CD4-positive, alpha-beta T cell treated with Interleukin-17A for 1 hour (primary cell): Measurements from ENCODE around the gene CPEB2.

Experiments
- DNase-seq: peaks from one replicate; pipeline ENCODE4 v3.0.0-alpha.2; 2020

Gene CPEB2

DNA sequence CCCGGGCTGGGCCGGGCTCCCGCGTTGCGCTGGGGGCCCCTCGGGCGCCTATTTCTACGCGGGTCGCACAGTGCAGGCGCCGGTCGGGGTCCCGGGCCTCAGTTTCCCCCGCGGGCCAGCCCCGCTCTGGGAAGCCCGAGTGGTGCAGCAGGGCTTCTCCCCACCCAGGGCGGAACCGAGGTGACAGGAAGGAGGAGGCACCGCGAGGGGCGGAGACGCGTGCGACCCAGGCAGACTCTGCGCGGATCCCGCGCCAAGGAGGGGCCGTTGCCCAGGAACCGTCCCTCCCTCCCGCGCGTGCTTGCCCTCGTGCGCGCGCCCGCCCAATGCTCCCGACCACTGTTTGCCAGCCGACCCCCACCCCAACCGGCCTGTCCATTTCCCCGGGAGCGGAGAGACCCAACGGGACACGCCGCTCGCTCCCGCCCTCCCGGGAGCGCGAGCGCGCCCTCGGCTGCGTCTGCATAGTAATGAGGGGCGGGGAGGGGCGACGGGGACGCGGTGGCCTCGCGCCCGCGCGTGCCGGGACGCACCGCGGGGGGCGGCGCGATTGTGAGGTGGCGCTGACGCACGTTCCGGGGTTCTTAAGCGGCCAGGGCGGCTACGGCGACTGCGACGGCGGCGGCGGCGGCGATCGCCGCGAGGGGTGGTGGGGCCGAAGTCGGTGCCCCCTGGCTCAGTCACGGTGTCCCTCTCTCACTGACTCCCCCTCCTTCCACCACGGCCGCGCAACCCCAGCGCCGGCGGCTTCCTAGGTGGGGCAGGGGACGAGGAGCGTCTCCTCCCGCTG is at the start of gene CPEB2:
TSS of gene CPEB2 (plus strand) at position 613 of the 790 bp plus-strand sequence. CDS start 193 bp downstream, outside the sequence.
- peak; percentile 91 for DNase-seq

DNA sequence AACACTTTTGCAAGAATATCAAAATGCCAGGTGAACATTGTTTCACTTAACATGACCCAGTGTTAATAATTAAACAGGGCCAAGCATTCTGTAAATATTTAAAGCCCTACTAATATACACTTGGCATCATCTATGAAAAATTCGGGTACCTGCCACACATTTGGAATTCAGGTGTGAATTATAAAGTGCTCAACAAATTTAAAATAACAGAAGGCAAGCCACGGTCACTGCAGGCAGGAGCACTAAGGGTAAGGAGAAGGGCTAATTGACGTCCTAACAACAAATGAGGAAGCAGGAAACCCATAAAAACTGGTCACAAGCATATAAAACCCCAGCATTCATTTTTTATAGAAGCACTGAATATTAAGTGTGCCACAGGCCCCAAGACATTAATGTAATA is 43.8 kb upstream of the CPEB2 start:
- DNase-seq, result no peak

DNA sequence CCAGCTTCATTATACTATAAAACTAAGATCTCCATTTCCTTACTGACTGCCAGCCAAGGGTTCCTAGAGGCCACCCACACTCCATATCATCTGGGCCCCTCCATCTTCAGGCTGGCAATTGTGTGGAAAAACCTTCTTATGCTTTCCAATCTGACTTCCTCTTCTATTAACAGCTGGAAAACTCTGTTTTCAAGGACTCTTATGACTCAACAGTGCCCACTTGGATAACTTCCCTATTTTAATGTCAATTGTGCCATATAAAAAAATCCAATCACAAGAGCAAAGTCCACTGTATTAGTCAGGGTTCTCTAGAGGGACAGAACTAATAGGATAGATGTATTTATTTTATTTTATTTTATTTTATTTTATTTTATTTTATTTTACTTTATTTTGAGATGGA is 41.0 kb upstream of the CPEB2 start:
- no peak for DNase-seq

DNA sequence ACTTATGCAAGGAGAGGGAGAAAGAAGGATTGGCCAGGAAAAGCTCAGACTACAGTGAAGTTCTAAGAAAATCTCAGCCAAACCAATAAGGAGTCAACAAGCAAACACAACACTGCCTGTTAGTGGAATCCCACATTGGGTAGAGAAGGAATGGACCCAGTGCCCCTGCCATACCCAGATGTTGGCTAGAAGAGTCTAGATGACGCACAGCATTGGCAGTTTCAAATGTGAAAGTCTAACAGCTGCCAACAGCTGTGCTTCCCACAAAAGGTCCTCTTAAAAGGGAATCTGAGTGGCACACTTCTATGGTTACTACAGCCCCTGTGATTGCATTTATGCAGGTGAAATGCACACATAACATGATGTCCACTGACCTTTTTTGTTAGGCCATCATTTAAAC is 37.2 kb upstream of the CPEB2 start:
- no peak for DNase-seq

DNA sequence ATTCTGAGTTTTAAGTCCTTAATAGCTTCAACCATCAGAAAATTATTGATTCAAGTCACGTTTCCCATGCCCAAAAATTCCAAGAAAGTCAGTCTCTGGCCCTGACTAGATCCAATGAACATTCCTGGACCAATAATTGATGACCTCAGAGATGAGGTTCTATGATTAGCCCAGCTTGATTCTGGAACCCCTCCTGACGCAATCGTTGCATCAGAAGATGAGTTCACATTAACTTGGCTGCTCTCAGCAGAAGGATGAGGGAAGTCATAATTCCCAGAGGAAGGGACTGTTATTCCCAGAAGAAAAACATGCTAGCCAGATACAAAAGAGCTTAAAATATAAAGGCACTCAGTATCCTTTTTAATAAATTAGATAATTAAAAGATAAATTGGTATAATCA is 34.3 kb upstream of the CPEB2 start:
- DNase-seq, result no peak

DNA sequence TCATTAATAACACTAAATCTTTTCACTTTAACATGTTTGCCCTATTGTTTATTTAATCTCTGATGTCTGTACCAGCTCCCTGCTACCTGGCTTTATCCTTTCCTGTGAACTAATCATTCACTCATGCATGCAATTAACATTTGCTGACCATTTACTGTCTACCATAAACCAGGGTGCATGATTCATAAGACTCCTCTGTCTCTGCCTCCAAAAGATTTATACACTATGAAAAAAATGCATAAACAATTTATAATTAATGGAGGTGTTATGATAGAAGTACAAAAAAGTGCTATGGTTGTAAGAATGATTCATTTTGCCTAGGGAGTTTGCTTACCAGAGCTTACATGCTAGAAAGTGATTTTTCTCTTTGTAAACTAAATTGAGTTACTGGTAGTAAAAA is 24.5 kb upstream of the CPEB2 start:
- DNase-seq, result no peak

DNA sequence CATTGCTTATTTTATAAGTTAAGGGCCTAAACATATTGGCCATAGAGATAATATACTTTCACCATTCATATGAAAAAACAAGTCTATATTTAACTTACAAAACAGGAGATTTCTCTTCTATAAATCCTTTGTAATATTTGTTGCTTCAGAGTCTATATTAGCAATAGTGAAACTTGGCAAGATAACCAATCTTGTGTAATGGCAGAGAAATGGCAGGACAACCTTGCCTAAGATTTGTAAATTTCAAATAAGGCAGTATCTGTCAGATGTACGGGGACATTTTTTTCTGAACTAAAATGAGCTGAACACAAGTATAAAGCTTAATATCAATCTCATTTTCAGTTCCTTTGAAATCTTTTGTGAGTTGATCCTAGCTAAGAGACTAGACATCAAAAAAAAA is 17.8 kb upstream of the CPEB2 start:
- no peak for DNase-seq

DNA sequence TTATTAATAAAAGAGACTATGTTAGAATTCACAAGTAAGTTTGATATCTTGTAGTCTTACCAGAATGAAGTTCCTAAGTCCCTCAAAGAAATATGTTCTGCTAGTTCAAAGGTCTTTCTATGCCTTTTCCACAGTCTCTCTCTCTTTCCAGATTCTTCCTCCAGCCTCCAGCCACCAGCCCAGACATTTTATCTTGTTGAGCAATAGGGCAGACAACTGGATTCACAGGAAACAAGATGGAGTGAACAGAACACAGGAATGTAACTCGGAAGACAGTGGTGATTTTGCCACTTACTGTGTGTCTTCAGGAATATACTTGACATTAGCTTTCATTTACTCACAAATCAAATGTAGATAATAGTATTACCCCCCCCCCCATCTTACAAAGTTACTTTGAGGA is 17.1 kb upstream of the CPEB2 start:
- no peak for DNase-seq

DNA sequence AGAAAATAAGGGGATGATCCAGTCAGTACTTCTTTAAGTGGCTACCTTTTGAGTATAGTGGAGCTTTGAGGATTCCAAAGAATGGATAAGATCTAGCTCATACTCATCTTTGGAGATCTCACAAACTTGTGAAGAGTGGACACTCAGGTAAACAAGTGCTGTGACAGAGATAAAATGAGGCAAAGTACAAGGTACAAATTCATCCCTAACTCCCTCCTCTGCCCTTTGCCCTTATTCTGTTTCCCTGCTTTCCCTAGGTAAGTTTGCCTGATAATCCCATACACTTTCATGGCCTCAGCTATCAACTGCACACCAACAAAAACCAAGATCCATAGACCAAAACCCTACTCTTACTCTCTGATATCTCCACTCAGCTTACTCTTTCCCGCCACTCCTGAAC is 16.4 kb upstream of the CPEB2 start:
- no peak for DNase-seq

DNA sequence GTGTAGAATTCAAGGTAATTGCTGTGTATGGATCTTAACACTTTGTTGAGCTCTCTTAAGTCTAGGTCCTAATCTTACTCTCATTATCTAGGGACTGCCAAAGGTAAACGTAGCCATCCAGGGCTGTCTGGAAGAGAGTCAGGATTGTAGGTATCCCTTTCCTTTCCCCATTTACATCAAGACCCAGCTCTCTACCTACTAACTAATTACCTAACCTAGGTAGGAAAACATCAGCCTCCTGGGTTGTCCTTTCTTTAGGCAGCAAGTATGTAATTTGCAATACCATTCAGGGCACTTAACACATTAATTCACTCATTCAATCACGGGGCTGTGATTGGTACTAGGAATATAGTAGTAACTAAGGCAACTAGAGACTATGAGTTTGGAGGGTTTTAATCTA is 15.2 kb upstream of the CPEB2 start:
- no peak for DNase-seq

DNA sequence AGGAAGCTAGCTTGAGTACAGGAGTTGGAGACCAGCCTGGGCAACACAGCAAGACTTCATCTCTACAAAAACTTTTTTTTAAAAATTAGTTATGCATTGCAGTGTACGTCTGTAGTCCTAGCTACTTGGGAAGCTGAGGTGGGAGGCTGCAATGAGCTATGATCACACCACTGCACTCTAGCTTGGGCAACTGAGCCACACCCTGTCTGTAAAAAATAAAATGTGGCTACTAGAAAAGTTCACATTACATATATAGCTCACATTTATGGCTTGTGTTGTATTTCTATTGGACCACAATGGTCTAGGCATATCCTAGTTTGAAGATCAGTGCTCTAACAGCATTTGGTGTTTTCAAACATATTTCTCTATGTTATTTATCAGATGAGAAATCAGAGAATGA is 11.8 kb upstream of the CPEB2 start:
- DNase-seq, result no peak

DNA sequence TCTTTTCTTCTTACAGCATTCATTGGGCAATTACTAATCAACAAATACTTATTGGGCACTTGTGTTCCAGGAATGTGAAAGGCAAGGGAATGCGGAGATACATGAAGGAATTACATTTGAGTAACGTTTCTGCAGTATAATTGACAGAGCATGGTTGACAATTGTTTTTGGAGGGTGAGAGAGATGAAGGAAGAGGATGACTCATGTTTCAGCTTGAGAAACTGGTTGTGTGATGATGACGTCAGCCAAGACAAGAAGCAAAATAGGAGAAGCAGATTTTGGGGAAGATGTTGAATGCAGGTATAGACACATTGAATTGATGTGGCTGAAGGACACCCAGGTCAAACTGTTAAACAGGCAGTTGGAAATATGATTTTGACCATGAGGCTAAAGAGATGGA is 8.0 kb upstream of the CPEB2 start:
- peak; percentile 8 for DNase-seq

DNA sequence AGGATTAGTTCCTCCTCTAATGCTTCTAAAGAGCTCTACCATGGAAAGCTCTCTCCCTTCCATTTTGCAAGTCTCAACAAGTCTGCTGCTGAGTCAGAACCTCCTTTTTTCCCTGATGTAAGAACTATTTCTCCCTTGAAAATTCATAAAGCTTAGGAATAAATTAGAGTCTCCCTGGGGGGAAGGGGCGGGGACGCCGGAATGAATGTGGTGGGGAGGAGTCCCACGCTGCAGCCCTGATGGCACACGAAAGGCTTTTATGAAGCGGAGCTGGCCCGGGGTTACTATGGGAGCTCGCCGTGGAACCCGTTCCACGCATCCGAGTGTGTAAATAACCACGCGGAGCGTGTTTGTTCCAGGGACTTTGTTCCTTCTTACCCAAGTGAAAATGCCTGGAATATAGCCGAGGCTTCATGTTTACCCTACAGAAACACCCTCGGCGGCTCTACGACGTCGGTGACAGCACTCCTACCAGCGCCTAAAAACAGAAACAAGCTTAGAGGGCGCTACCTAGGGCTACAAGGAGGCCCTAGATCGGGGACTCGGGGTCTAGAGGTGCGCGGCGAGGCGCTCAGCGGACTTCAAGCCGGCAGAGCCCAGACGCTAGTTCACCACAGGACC is 923 bp upstream of the CPEB2 start:
- DNase-seq, result peak; percentile 55

DNA sequence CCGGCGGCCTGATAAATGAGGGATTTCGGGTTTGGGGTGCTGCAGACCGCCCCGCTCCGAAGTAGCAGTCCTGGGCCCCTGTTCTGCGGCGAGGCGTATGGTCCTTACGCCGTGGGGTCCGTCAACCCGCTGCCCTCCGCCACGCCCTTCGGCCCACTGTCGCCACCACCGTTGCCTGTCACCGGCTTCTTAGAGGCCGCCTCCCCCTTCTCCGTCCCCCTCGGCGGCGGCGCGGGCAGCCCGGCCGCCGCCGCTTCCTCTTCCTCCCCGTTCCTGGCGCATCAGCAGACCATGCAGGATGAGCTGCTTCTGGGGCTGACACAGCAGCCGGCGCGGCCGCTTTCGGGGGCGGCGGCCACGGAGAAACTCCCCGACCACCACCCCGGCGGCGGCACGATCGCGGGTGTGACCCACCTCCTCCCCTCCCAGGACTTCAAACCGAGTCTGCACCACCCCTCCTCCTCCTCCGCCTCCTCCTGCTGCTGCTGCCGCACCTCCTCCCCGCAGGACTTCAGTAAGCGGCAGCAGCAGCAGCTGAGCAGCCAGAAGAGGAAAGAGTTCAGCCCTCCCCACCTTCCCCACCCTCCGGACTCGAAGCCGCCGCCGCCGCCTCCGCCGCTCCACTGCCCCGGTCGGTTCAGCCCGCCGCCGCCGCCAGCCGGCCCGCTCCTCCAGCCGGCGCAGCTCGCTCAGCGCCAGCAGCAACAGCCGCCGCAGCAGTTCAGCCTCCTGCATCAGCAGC is 549 bp downstream of the CPEB2 start:
- DNase-seq, result peak; percentile 87

DNA sequence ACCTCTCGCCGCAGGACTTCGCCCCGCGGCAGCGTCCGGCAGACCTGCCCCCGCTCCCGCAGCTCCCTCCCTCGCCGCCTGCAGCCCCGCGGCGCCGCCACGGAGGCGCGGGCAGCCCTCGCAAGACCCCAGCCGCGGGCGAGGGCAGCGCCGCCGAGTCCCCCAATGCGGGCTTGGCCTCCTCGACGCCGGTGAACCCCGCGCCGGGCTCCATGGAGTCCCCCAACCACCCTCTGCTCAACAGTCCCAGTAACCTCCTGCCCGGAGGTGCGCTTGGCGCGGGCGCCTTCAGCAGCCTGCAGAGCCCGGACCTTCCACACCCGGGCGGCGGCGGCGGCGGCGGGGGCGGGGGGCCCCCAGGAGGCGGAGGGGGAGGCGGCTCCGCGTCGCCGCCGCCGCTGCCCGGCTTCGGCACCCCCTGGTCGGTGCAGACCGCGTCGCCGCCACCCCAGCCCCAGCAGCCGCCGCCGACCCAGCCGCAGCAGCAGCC is 1.2 kb downstream of the CPEB2 start:
- DNase-seq, result peak; percentile 53

DNA sequence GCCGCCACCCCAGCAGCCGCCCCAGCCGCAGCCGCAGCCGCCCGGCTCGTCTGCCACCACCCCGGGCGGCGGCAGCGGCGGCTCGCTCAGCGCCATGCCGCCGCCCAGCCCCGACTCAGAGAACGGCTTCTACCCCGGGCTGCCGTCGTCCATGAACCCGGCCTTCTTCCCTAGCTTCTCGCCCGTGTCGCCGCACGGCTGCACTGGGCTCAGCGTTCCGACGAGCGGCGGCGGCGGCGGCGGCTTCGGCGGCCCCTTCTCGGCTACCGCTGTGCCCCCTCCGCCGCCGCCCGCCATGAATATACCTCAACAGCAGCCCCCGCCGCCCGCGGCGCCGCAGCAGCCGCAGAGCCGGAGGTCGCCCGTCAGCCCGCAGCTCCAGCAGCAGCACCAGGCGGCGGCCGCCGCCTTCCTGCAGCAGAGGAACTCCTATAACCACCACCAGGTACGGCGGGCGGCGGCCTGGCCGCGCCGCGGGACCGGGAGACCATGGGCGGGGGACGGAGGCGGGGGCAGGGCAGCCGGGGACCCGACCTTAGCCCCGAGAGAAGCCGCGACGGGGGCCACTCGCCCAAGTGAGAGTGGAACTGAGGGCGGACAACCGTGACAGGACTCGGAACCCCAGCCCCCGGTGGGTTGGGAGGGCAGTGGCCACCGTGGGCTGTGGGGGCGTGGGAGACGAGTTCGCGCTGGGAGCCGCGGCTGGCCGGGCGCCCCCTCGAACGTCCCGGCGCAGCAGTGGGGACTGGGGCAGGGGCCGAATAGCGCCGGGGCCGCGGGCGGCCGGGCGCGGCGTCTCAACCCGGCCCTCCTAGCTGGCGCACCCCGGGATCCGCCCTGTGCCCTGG is 1.8 kb downstream of the CPEB2 start:
- DNase-seq, result peak; percentile 60

DNA sequence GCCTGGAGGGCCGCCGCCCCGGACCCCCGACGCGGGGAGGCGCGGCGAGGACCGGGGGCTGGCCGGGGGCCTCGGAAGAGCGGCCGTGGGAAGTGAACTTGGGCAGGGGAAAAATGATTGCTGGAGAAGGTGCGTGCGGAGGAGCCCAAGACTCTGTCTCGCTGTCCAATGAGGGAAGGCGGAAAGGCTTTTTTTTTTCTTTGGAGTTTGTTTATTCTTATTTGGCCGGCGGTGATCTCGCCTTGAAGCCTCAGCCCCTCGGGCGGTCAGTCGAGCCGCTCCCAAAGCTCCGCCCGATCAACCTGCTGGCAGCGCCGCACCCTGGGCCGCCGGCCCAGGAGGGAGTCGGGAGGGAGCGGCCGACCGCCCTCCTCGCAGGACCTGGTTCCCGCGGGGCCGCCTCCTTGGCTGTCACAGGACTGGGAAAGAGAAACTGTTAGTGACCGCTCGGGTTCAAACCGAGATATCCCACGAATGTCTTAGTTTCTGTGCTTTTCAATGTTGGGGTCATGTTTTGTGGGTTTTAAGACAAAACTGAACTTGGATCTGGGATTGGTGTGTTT is 2.5 kb downstream of the CPEB2 start:
- DNase-seq, result peak; percentile 35

DNA sequence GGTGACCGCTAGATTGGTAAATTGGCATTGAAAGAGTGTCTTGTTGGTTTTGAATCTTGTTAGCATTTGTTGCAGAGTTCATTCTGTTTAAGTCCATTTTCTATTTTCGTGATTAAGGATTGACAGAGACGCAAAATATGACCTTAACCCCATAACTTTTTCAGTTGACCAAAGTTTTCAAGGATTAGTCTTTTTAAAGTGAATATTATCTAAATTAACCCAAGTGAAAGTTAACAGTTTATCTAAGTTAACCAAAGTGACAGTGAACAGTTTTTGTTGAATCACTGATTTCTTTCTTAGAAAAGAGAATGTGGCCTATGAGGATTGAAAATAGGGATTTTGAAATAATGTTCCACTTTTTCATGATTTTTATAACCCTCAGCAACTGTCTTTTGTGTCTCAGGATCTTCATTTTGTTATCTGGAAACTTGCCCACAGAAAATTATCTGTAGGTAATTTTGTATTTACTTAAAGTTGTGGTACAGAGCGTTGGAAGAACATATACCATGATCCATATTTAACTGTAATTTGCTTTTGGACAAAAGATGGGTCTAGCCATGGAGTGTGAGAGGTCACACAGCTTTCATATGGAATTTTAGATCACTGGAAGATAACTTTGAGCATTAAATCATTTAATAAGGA is 3.3 kb downstream of the CPEB2 start:
- DNase-seq, result no peak

DNA sequence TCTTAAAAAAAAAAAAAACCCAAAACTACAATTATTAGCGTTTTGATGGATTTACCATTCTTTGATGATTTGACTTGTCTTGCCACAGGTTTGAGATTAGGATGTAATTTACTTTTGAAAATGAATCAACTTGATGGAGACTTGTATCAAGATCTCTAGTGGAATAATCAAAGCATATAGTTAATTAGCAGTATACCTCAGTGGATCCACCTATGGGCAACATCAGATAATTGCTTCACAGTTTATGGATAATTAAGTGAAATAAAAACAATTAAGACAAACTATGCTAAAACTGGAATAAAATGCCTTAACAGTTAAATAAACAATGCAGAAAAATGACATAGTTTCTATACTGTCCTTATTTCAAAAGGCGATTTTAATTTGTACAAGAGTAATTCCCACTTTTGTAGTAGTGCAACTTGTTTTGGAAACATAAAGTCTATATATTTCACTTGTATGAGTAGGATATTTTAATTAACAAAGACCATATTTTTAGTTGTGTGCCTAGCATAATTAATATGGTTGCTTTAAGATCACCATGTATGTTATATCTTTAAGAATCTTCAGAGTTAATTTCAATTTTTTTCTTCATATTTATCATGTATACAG is 4.2 kb downstream of the CPEB2 start:
- peak; percentile 56 for DNase-seq

DNA sequence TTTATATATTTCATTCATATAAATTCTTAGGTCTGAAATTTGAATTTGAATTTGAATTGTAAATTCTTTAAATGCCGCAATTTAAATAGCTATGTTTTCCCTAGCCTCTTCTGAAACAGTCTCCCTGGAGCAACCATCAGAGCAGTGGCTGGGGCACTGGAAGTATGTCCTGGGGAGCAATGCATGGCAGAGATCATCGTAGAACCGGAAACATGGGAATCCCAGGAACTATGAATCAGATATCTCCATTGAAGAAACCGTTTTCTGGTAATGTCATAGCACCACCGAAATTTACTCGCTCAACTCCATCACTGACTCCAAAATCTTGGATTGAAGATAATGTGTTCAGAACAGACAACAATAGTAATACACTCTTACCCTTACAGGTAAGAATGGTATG is 4.9 kb downstream of the CPEB2 start:
- DNase-seq, result no peak

DNA sequence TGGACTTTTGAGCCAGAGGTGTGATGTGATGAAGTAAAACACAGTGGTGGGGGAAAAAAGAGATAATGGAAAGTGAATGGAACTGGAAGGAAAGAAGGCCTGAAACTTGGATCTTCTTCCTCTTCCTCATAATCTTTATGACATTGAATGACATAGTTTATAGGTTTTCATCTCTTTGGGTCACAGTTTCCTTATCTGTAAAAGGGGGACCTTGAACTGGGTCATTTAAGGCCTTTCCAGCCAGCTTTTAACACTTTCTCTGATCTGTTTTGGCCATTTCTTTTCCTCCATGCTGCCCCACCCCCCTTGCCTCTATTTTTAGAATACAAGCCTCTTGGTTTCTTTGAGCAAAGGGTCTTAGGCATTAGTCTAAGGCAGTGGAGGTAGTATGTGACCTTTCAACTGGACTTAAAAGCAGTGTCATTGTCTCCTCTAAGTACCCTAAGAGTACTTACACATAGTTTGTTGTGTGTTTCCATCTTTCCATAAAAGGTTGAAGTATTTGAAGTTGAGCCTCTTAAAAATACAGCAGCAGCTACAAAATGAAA is 7.8 kb downstream of the CPEB2 start:
- no peak for DNase-seq
